NCI-H2029 treated with DMSO at 0.1 percent for 48 hours (cell line): ENCODE results near the gene SCNN1A.

Experiments
- DNase-seq: peaks from one replicate; lab custom pipeline; 2025; lab: John Stamatoyannopoulos, UW

Gene SCNN1A

DNA sequence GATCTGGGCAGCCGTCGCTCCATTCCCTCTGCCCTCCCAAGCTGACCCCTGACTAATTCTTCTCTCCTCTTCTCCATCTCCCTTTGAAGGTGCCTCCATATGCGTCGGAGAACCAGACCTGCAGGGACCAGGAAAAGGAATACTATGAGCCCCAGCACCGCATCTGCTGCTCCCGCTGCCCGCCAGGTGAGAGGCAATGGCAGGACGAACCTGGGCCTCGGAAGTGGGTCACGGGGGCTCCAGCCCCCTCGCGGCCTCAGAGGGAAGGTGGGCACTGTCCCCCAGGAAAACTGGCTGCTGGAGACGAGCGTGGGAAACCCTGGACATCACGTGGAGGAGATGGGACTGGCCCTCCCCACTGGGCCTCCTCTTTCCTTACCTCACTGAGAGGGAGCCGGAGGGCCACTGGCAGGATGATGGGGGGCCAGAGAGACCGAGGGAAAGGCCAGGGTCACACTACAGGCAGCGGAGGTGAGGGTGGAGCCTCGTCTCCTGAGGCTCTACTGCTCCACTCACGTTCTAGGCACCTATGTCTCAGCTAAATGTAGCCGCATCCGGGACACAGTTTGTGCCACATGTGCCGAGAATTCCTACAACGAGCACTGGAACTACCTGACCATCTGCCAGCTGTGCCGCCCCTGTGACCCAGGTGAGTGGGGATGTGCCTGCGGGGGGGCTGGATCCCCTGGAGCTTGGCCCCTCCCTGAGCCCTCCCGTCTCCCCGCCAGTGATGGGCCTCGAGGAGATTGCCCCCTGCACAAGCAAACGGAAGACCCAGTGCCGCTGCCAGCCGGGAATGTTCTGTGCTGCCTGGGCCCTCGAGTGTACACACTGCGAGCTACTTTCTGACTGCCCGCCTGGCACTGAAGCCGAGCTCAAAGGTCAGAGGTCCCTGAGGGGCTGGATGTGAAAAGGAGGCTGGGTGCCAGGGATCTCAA lies 9.4 kb upstream of the SCNN1A start:
- DNase-seq, result no peak

DNA sequence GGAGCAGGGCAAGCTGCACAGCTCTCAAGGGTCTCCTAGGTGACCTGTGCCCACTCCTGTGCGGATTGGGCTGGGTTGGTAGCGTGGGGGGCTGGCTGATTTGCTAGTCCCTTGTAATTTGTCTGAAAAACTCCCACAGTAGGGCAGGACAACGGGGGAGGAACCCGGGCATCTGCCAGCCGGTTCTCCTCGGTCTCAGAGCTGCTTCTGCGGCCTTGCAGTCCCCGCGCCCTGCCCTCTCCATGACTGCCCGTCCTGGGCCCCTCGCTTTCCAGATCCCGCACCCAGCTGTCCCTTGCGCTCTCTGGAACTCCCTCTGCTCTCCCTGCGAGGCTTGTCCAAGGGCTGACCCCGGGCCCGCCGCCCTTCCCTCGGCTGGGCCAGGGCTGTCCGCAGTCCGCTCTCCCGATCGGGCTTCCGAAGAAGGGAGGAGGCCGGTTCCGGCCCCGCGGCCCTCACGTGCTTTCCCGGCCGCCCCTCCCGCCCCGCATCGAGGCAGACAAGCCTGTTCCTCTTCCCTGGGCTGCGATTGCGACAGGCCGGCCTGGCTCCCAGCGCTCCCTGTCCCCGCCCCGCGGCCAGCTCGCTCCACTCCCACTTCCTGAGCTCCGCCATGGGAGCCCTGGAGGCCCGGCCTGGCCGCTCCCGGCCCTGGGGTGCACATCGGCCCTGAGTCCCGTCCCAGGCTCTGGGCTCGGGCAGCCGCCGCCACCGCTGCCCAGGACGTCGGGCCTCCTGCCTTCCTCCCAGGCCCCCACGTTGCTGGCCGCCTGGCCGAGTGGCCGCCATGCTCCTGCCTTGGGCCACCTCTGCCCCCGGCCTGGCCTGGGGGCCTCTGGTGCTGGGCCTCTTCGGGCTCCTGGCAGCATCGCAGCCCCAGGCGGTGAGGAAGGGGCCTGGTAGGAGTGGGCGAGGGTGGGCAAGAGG lies 8.5 kb upstream of the SCNN1A start, which contains the start of gene LTBR:
TSS of gene LTBR (plus strand) at position 591 of the 927 bp plus-strand sequence. CDS start at position 788, 197 bp downstream.
- DNase-seq, result peak; percentile 37

DNA sequence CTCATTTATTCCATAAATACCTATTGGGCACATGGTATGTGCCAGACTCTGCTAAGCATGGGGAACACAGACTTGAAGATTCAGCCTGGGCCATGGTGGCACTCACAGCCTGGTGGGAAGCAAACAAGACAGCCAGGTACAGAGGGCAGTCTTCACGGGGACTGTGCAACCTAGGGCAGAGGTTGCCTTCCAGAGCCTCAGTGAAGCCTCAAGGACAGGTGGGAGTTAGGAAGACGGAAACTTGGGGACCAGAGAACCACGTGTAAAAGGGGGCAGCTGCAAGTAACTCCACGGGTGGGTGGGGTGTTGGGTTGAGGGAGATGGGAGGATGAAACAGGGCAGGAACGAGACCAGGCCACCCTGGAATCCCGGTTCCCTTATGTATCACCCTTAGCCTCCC lies 7.6 kb upstream of the SCNN1A start:
- no peak for DNase-seq

DNA sequence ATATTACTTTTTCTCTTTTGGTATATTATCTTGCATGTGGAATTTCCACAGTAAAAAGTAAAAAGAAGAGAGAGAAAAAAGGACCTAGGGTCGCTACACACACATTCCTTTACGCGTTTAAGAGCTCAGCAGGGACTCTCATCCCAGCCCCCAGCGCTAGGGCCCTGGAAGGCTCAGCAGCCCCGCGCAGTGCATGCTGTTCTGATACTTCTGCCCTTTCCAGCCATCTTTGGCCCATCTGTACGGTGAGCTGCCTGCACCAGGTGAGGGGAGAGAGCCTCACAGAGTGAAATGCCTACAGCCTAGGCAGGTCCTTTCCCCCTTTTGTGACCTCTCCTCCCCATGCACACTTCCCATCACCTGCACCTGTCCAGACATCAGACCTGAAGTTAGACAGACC lies 7.0 kb upstream of the SCNN1A start:
- no peak for DNase-seq

DNA sequence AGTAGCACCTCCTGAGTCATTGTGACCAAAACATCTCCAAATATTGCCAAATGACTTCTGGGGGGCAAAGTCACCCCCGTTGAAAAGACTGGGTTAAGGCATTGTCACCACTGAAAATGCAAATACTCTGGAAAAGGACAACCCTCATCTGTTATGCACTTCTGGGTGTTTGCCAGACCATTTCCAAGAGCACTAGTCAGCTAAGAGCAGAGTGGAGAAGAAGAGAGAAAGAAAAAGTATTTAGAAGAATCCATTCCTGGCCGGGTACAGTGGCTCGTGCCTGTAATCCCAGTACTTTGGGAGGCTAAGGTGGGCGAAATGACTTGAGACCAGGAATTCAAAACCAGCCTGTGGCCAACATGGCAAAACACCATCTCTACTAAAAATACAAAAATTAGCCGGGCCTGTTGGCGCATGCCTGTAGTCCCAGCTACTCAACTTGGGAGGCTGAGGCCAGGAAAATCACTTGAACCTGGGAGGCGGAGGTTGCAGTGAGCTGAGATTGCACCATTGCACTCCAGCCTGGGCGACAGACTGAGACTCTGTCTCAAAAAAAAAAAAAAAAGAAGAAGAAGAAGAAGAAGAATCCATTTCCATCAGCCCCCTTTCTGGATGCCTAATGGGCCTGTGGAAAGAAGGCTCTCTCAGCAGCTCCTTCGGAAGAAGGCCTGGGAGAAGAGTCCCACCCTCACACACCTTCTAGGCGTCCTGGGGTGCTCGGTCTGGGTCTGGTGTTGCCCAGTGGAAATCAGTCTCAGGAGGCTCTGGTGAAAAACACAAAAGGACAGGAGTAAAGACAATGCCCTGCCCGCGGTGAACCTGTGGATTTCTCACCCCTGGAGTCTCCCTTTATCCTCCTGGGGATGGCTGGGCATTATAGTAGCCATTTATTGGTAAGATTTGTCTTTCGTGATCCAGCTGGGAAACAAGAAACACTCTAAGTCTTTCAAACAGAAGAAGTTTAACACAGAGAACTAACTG lies 5.1 kb upstream of the SCNN1A start:
- no peak for DNase-seq

DNA sequence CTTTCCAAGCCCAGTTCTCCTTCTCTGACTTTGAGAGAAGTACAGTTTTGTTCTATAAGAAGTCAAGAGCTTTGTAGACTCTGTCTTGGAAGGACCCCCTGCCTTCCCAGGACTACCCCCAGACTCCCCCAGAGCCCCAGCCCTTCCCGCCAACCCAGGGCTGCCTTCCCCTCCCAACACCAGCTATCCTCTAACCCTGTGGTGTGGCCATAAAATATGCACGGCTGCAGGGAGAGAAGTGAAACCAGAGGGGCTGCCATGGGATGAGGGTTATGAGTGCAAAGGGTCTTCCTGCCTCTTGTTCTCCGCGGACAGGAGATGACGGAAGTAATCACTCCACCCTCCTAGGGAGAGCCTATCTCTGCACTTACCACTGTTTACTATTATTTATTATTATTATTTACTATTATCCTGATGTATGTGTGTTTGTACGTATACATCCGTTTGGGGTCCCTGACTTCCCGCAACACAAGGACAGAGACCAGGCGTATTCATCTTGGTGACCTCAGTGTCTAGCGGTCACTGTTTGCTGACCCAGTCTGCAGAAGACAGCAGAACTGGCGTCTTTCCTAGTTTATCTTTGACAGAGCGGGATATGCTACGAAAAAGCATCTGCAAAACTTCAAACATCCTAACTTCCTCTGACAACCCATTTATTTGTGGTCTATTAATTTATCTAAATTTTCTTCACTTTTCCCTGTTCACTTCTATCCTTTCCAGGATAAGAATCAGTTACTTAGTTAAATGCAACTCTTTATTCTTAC lies 3.5 kb upstream of the SCNN1A start:
- DNase-seq, result no peak

DNA sequence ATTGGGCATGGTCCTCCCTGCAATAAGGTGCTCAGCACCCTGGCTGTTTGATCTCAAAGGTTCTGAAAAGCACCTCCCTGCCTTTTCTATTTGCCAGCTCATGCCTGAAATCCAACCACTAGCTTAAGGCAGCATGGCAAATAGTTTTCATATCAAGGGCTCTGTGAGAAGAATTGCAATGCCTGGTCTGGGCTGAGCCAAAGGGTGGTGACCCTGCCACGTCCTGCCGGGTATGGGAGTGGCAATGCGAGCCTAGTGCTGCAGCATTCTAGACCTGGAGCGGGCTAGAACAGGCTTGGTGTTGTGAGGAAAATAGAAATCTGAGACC lies 2.3 kb upstream of the SCNN1A start:
- no peak for DNase-seq

DNA sequence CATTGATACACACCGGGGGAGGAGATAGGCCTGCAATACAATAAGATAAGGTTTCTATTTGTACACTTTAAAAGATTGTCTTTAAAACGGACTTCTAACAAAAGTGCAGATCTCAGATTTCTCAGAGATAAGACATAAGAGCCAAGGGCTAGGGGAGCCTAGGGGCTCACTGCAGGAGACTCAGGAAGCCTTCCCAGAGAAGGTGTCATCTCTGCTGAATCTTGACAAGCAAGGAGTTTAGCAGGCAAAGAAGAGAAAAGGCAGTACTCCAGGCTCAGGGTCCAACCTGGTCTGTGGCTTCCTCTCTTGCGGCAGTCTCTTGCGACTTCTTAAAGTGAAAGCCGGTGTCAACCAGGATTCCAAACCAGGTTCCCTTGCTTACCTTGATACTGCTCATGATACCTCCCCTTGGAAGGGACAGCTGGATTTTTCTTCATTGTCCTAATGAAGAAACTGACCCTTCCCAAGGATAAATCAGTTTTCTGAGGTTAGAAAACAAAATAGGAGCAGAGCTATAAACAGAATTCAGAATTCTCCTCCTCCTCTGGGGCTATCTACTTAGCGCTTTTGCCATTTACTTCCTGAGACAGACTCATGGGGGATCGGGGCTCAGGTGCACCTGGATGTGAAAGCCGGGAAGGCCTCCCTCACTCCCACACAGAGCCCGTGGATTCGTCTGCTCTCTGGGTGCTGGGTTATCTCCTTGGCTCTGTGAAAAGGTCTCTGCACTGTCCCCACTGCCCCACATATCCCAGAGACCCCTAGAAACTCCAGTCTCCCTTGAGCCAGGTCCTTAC lies 1.7 kb upstream of the SCNN1A start:
- no peak for DNase-seq

DNA sequence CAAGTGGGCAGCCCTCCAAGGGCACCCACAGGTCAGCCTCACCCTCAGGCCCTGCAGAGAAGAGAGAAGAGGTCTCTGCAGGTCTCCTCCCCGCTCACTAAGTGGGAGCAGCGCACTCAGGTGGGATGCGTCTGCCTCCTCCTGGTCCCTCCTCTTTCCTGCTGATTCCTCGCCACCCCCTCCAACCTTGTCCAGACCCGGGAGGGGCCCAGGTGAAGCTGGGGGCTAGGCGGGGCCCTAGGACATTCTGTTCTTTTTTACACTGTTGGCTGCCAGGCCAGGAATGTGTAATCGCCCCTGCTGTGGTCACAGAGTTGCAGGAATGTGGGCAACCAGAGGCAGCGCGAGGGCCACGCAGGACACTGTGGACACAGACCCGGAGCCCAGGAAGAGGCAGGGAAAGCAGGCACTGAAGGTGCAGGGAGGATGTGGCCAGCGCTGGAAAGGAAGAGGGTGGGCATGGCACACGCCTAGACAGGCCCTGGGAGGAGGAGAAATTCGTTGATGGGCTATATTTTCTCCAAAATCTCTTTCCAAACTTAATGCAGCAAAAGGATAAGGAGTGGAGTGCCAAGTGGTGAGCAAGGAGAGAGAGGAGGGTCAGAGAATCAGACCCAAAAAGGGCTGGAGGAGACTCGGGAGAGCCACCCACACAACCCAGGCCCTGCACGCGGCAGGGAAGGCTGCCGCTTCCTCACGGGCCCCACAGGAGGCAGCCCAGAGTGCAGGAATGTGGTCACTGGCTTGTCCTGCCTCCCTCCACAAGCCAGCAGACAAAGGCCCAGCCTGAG lies 911 bp upstream of the SCNN1A start:
- no peak for DNase-seq

DNA sequence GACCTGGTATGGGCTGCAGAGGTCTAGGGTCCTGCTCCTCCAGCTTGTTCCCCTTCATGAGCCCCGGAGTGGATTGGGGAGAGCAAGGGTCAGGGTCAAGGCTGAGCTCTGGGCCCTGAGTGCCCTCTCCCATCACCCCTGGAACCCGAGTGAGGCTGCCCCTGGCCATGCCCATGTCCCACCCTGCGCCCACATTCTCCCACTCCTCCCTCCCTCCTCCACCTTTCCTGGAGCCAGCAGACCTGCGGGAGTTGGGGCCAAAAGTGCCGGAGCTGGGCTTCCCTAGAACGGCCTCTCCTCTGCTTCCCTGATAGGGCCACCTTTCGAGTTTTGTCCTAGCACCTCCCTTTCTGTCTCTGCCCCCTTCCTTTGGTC lies 590 bp downstream of the SCNN1A start:
- no peak for DNase-seq

DNA sequence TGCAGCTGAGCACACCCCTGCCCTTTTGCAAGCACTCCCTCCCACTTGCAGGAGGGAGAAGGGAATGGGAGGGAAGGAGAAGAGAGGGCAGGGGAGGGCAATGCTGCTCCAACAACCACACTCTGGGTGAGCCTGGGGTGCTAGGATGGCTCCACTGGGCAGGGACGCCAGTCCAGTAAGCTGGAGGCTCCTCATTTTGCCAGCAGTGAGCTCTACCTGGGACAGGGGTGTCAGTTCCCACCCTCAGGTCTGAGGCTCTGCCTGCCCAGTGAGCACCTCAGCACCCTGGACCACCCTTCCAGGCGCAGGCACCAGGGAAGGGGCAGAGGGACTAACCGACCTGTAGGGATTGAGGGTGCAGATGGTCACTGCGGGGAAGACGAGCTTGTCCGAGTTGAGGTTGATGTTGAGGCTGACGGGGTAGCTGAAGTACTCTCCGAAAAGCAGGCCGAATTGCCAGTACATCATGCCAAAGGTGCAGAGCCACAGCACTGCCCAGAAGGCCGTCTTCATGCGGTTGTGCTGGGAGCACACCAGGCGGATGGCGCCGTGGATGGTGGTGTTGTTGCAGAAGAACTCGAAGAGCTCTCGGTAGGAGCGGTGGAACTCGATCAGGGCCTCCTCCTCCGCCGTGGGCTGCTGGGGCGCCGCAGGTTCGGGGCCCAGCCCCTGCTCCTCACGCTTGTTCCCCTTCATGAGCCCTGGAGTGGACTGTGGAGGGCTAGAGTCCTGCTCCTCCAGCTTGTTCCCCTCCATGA lies 1.2 kb downstream of the SCNN1A start:
- DNase-seq, result no peak

DNA sequence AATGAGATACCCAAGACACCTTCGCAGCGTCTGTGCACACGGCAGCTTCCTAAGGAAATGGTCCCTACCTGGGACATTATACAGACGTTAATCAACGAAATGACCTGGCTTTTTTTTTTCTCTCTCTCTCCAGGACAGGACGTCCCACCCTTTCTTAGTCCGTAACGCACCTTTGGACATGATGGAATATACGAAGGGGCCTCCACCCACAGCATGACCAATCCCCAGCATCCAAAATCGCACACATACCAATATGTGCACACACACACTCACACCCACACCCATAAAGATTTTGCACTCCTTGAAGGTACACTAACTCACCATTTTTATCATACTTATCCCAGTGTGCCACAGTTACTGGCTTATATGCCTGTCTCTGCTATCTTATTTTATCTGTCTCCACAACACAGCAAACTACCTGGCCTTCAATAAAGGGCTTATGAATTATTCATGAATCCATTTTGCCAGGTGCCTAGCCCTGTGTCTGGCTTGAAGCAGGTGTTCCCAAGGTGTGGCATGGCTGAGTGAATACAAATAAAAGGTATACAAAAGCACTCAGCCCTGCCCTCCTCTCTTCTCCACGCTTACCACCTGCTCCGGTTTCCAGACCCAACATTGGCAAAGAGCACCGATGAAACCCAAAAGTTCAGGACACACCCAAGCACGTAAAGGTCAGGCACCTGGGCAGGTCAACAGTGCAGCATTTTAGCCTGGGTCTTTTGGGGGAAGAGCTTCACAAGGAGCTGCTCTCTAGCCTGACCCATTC lies 2.2 kb downstream of the SCNN1A start:
- peak; percentile 94 for DNase-seq

DNA sequence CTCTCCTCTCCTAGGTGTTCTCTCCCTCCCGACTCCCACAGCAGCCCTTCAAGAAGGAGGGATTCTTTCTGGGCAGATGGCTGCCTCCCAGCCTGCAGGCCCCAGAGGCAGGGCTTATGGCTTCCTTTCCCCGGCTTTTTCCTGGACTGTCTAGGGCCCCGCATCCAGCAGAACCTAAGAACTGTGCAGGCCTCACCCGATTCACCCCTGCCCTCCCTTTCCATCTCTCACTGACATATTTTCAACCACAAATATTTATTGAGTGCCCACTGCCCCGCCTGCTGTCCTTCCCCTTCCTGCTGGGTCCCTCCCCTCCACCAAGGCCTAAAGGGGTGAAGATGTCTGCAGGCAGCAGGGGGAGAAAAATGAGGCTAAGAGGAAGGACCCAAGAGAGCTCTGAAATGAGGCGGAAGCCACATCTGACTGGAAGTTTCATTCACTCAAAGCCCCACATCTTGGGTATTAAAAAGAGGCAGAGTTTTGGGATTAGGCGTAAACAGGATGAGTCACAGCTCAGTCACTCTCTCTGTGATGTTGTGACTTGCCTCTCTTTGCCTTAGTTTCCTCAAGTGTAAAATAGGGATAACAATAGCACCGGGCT lies 2.9 kb downstream of the SCNN1A start:
- peak; percentile 77 for DNase-seq

DNA sequence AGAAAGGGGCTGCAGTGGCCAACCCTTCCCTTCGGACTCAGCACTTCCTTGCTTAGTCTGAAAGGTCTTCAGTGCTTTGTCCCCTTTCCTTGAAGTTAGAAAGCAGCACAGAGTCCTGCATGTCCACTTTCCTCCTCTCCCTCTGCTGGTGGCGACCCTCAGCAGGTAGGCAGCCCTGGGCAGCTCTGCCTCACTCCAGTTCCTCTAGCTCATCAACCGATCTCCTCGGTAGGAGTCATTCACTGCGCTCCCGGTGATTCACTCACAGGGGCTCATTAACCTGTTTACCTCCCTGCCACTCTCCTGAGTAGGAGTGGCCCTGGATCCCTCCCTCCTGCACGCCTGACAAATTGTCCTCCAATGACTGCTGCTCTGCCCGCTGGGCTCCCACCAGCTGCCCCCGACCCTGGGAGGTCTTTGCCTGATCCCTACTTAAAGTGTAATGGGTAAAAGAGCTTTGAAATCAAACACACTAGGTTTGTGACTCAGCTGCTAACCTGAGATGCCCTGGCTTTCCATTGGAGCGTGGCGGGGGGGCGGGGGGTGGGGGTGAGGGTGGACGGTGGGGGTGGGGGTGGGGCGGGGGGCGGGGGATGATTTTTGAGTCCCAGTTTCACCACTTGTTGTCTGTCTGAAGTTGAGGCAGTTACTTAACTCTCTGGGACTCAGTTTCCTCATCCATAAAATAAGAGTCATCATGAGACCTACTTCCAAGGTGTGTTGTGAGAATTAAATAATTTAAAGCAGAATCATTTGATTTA lies 4.2 kb downstream of the SCNN1A start:
- peak; percentile 84 for DNase-seq

DNA sequence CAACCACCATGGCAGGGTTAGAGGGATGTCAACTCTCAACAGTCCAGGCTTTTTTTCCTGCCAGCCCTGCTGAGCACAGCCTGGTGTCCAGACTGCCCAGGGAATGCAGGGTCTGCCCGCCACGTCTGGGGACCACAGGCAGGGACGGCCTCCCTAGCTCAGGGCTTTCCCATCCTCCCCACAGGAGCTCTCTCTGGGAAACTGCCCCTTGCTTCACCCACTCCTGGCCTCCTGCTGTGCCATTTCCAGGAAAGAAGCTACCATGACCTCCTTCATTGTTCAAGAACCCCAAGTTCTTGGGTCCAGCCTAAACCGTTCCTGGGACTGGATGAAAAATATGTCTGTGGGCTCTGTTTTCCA lies 4.8 kb downstream of the SCNN1A start:
- no peak for DNase-seq

DNA sequence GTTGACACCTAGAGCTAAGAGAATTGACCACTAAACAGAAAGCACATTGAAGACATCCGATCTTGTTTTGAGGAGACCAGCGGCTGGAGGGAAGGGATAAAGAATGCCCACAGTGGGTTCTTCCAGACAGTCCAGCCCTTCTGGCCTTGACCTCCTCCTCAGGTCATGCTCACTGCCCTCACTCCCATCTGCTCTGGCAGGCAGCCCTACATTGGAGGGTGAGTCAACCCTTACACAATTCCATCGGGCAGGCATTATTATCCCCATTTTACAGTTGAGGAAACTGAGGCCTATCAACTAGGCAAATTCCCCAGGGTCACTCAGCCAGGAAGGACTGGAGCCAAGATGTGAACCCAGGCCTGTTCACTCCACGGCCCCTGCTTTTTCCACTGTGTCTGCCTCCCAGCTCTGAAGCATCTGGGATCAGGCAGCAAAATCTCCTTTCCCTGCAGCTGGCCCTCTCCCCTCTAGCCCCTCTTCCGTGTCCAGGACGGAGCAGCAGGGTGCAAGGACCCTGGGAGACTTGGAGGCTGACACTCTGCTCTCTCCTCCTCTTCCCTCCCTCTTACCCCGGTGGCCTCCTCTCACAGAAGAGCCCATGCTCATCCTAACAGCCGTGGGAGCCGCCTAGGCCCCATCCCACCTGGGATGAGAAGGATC lies 5.3 kb downstream of the SCNN1A start:
- no peak for DNase-seq
